Measurements from ENCODE around the gene WDFY4.

The WDFY4 gene

GRCh38 chr10:48948470-48949037 is 263.9 kb downstream of the WDFY4 start:
- DNase-seq, result no peak

DNA sequence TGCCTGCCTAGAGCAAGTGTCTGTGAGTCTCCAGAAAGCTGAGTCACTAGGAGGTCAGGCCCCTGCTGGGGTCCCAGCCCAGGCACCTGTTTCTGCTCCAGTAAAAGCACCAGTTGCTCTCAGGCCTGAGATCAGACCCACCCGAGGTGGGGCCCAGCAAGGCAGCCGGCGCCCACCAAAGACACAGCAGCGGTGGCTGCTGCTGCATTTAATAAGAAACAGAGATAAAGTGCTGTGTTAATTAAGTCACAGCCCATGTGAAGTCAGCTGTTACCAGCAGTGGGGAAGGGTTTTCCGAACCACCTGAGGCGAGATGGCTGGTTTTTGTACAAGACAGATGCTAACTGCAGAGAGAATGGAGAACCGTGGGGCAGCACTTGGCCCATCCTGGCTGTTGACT is 267.0 kb downstream of the WDFY4 start:
- no peak for DNase-seq

DNA sequence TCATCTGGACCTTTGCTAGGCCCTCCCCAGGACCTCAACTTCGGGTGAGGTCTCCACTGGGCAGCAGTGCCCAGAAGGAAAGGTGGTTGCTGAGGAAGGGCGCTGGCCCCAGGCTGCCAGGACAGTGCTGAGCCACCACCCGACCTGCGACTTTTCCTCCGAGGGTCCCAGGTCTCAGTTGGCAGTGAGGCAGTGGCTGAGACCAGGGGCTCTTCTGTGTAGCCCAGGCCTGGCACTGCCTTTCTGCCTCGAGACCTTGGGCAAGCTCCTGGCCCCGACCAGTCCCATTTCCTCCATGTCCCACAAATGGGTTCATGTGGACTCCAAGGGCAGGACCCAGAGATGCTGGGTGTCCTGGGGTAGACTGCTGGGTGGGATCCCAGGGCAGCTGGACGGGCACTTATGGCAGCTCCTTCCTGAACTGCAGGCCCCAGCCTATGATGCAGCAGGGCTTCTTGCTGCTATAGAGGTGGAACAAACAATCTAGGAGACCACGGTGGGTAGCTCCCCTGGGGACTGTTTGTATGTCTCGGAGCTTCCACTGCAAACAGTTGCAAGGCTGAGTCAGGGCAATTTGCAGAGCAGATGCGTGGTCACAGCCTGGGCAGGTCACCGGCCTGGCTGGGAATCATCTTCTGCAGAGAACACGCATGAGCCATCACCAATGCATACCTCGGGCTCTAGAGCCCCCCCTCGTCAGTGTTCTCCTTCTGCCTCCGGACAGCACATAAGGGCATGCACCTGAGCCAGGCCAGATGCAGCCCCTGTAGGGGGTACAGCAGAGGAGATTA is 272.9 kb downstream of the WDFY4 start:
- DNase-seq, result no peak

DNA sequence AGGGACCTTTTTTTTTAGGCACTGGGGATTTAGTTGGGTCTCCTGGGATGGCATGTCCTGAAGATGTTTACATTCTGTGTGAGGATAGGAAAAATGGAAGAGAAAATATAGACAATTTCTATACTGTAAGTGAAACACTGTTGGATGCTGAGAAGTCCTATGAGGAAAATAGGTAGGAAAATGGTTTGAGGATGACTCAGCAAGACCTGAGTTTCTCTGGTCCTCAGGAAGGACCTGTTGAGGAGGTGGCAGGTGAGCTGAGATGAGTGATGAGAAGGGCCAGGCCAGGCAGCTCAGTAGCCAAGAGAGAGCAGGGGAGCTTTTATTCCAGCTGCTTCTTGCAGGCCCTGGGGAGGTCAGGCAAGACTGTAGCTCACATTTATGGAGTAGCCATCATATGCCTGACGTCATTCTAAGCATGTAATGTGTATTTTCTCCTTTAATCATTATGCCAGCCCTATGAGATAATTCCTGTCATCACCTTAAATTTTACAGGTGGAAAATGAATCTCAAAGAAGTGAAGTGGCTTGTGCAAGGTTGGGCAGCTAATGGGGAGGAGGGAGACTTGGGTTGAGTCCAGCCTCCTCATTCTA is 274.0 kb downstream of the WDFY4 start:
- no peak for DNase-seq

GRCh38 chr10:48964038-48964437 is 279.4 kb downstream of the WDFY4 start:
- DNase-seq, result no peak

GRCh38 chr10:48965460-48965859 is 280.8 kb downstream of the WDFY4 start:
- no peak for DNase-seq

GRCh38 chr10:48968036-48968435 is 283.4 kb downstream of the WDFY4 start:
- no peak for DNase-seq

DNA sequence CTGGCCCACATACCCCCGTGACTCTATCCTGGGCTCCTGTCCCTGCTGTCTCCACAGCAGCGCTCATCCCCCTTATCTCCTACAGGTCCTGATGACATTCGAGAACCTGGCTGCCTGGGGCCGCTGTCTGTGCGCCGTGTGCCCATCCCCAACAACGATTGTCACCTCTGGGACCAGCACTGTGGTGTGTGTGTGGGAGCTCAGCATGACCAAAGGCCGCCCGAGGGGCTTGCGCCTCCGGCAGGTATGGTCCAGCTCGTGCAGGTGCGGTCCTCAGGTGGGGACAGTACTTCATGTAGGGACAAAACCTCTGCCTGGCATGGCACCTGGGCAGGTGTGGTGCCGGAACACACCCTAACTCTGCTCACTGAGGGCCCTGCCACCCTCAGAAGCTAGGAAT is 285.4 kb downstream of the WDFY4 start:
- no peak for DNase-seq

- no peak for DNase-seq
These were observed 286.0 kb downstream of the WDFY4 start for GRCh38 chr10:48970654-48971053.

DNA sequence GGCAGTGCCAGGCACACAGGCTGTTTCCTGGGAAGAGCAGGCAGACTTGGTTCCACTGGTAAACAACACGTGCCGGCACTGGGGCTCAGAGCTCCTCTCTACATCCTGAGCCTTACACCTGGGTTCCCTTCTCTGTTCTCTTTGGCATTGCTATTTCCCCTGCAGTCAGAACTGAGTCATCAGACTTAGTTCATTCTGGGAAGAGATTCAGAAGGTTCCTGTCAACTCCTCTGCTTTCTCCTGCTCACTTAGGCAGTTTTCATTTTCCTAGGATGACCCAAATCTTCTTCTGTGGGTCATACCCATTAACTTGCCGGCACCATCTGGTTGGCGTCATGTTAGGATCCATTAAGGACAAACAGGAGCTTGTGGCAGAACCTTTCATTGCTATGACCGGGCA is 288.4 kb downstream of the WDFY4 start:
- no peak for DNase-seq

GRCh38 chr10:48974510-48975156 is 290.0 kb downstream of the WDFY4 start:
- DNase-seq, result no peak

- DNase-seq, result no peak
These were observed 291.5 kb downstream of the WDFY4 start for GRCh38 chr10:48976196-48976595.

- DNase-seq, result no peak
These were observed 293.6 kb downstream of the WDFY4 start for GRCh38 chr10:48978318-48978717.

- peak; percentile 44 to 50 for DNase-seq
These were observed 296.7 kb downstream of the WDFY4 start for GRCh38 chr10:48981310-48981907.

- DNase-seq, result no peak
These were observed 297.9 kb downstream of the WDFY4 start for GRCh38 chr10:48982584-48982983.

GRCh38 chr10:48983648-48984351 is 299.1 kb downstream of the WDFY4 start:
- no peak for DNase-seq

GRCh38 chr10:48985621-48986158 is 301.0 kb downstream of the WDFY4 start:
- DNase-seq, result no peak

DNA sequence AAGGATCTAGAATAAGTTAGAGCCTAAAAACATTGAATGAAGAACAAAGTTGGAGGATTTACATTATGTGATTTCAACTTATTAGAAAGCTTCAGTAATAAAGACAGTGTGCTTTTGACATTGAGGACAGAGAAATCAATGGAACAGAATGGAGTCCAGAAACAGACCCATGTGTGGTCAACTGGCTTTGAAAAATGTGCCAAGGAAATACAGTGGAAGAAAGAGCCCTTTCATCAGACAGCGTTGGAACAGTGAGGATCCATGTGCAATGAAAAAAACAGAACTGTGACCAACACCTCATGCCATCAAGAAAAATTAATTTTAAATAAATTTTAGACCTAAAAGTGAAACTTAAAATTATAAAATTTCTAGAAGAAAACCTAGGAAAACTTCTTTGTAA is 305.6 kb downstream of the WDFY4 start:
- no peak for DNase-seq

- no peak for DNase-seq
These were observed 309.0 kb downstream of the WDFY4 start for GRCh38 chr10:48993627-48994026.

DNA sequence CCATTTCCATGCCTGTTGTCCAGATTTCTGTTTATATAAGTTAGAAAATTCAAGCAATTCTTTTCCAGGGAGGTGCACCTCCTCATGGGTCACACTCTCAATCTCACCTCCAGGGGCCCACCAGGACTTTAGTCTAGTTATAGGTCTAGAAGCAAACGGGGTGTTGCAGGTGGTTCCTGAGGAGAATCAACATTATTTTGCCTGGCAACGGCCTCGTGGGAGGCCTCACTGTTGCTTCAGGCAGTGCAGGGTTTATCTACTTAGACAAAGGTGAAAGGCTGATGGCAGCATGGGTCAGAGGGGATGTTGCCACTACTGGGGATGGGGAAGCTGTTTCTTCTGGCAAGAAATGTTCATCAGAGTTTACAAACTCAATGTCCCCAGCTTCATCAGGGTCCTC is 311.7 kb downstream of the WDFY4 start:
- DNase-seq, result no peak

DNA sequence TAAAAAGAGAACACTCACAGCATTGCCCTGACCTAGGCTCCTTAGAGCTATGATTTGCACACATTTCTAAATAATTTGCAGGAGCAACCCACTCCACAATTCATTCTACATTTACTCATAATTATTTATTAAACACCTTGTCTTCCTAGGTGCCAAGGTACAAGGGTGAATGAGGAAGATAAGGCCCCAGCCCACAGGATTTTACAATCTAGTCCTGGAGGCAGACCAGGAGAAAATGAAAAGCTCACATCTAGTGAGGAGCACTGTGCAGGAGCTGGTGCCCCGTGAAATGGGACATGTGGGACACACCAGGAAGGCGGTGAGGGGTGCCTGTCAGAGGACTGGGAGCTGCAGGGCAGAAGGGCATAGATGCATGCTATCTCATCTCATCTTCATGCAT is 314.7 kb downstream of the WDFY4 start:
- DNase-seq, result no peak

Measured in stimulated activated CD4-positive, alpha-beta T cell treated with anti-CD3 and anti-CD28 coated beads, Interleukin-2, amount 100 ng/mL, for 48 hours (primary cell).